Nephron (organoid): Measurements from ENCODE around the gene CPNE5.
A peak's percentile ranks its signal among the peaks of the same experiment; 100 is the strongest.

Source experiments
- H3K27ac Mint-ChIP-seq, 3 experiments: 2 replicates each; pipeline ENCODE4 v1.8.0; 2020; ENCODE audit warnings: mixed read lengths in 3 of 3, mild to moderate bottlenecking in 2 of 3, moderate library complexity in 1 of 3
- H3K27me3 Mint-ChIP-seq: 2 replicates; pipeline ENCODE4 v1.8.0; 2021; ENCODE audit warnings: low read depth, mild to moderate bottlenecking, moderate library complexity, mixed read lengths
- H3K36me3 Mint-ChIP-seq: 2 replicates; pipeline ENCODE4 v1.8.0; 2020; ENCODE audit warnings: low read depth, mixed read lengths
- H3K4me1 Mint-ChIP-seq: 2 replicates; pipeline ENCODE4 v1.8.0; 2020; ENCODE audit warnings: mixed read lengths
- H3K4me3 Mint-ChIP-seq, 3 experiments: 2 replicates each; pipeline ENCODE4 v1.8.0; 2020; ENCODE audit warnings: mild to moderate bottlenecking in 3 of 3, mixed read lengths in 3 of 3, moderate library complexity in 2 of 3
- H3K9me3 Mint-ChIP-seq: 2 replicates; pipeline ENCODE4 v1.8.0; 2020; ENCODE audit warnings: mixed read lengths
- TF ChIP-seq, protein P1 (sequence below), 3 experiments: fragments of 200-600 bp; sonication (generic); IDR thresholded peaks; one replicate each; pipeline ENCODE4 v1.5.0; 2021; ENCODE audit warnings: antibody characterized with exemption in 3 of 3; ENCODE audit not compliant: unreplicated experiment in 3 of 3

Gene CPNE5

DNA sequence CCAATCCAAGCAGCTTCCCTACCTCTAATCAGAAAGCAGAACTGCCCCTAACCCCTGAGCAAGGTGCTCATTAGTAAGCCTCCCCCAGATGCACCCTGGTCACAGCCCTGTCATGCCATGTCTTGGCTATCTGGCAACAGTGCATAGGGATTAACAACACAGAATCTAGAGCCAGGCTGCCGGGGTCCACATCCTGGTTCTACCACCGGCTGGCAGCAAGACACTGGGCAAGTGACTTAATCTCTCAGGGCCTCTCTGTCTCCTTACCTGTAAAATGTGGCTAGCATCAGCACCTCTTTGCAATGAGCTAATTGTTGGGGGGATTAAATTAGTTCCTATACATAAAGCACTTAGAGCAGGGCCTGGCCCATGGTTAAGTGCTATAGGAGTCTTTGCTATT is 68.1 kb downstream of the CPNE5 start:
- no peaks in the 10 kb centered on the region for H3K36me3 Mint-ChIP-seq
- peaks cover 13% of the 10 kb centered on the region for H3K4me1 Mint-ChIP-seq
- TF ChIP-seq, protein P1, sequence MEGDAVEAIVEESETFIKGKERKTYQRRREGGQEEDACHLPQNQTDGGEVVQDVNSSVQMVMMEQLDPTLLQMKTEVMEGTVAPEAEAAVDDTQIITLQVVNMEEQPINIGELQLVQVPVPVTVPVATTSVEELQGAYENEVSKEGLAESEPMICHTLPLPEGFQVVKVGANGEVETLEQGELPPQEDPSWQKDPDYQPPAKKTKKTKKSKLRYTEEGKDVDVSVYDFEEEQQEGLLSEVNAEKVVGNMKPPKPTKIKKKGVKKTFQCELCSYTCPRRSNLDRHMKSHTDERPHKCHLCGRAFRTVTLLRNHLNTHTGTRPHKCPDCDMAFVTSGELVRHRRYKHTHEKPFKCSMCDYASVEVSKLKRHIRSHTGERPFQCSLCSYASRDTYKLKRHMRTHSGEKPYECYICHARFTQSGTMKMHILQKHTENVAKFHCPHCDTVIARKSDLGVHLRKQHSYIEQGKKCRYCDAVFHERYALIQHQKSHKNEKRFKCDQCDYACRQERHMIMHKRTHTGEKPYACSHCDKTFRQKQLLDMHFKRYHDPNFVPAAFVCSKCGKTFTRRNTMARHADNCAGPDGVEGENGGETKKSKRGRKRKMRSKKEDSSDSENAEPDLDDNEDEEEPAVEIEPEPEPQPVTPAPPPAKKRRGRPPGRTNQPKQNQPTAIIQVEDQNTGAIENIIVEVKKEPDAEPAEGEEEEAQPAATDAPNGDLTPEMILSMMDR (IDR thresholded peaks at IDR 0.05; ENCODE audit: unreplicated experiment in 3 of 3): no peak
- no peak overlapping the region for H3K4me3 Mint-ChIP-seq
- no peaks in the 10 kb centered on the region for H3K9me3 Mint-ChIP-seq
- peaks cover 13% of the 10 kb centered on the region for H3K27me3 Mint-ChIP-seq
- no peak overlapping the region for H3K27ac Mint-ChIP-seq

DNA sequence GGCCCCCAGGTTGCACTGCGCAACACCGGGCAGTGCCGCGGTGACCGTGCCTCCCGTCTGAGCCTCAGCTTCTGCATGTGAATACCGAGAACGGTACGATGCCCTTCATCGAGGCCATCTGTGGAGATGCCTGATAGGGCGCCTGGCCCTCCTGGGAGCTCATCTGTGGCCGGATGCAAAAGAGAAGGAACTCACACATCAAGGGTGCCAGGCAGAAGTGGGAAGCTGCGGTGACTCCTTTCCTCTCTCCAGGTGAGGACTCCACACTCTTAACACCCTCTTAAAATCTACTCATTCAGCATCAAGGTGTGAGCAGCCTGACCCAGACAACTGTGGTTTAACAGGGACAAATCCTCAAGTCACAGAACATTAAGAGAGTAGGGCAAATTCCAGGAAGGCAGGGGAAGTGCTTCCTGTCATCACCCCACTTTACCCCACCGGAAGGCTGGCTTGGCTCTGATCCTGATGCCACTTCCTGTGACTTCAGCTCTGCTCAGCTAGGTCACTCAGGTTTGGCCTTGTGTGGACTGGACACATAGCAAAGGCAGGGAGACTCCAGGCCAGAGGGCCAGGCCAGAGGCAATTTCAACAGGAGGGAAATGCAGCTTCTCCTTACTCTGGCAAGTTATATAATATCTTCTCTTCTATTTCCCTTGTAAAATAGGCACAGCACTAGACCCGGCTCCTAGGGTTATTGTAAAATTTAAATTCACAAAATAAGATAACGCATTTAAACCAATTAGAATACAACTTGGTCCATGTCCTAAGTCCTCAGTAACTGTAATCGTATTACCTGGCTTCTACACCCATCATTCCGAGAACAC is 69.4 kb downstream of the CPNE5 start:
- Mint-ChIP-seq H3K4me3 (no peak overlapping the region), H3K4me1 (peaks cover 22% of the 10 kb centered on the region), H3K36me3 (no peaks in the 10 kb centered on the region), H3K27ac (no peak overlapping the region), H3K9me3 (no peaks in the 10 kb centered on the region), H3K27me3 (peaks cover 16% of the 10 kb centered on the region)
- TF ChIP-seq, protein P1 (IDR thresholded peaks at IDR 0.05; ENCODE audit: unreplicated experiment in 3 of 3): no peak

DNA sequence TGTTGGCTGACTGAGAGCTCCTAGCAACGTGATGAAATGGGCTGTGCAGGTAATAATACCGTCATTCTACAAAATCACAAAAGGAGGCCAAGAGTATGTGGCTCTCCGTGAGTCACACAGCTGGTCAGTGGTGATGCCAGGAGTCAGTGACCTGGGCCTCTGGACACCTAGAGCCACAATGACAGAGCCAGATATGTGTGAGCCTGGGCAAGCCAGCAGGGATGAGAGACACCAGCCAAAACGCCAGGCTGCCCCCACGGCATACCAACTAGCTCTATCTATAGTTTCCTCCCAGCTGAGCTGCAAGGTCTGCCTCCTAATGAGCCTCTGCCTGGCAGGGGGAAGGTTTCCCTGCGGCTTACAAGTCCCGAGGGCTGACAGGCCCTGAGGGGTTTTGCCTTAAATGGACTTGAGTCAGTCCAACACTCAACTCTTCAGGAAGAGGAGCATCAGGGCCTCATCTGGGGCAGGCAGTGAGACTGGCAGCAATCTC is 70.0 kb downstream of the CPNE5 start:
- Mint-ChIP-seq H3K4me3 (no peak overlapping the region), H3K27me3 (peaks cover 16% of the 10 kb centered on the region), H3K4me1 (peaks cover 22% of the 10 kb centered on the region), H3K36me3 (no peaks in the 10 kb centered on the region), H3K9me3 (no peaks in the 10 kb centered on the region), H3K27ac (peak overlapping the region in 2 of 3 experiments; percentile 50 to 58)
- TF ChIP-seq, protein P1 (IDR thresholded peaks at IDR 0.05; ENCODE audit: unreplicated experiment in 3 of 3): no peak

DNA sequence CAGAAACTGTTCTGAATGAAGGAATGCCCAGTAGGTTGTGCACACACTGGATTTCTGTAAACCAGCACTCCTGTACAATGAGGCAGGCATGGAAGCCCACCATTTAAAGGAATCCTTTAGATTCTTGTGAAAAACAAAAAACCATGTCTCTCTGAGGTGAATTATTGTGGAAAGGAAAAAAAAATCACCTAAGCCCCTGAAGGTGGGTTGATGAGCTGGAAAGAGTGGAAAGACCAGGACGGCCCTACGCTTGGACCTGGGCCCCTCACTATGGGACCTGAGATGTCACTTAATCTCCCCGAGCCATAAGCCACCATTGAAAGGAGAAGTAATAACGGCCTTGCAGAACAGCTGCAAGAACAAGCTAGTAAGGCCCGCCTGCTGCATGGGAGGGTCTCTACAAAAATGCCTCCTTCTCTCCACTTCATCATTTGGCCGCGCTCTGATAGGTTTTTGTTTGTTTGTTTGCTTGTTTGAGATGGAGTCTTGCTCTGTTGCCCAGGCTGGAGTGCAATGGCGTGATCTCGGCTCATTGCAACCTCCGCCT is 72.8 kb downstream of the CPNE5 start:
- Mint-ChIP-seq H3K36me3 (no peaks in the 10 kb centered on the region), H3K4me3 (peak overlapping the region in 1 of 3 experiments; percentile 43), H3K27me3 (peaks cover 11% of the 10 kb centered on the region), H3K9me3 (no peaks in the 10 kb centered on the region), H3K27ac (peak overlapping the region; percentile 54 to 78 (median 74)), H3K4me1 (peaks cover 22% of the 10 kb centered on the region)
- TF ChIP-seq, protein P1 (IDR thresholded peaks at IDR 0.05; ENCODE audit: unreplicated experiment in 3 of 3): no peak

DNA sequence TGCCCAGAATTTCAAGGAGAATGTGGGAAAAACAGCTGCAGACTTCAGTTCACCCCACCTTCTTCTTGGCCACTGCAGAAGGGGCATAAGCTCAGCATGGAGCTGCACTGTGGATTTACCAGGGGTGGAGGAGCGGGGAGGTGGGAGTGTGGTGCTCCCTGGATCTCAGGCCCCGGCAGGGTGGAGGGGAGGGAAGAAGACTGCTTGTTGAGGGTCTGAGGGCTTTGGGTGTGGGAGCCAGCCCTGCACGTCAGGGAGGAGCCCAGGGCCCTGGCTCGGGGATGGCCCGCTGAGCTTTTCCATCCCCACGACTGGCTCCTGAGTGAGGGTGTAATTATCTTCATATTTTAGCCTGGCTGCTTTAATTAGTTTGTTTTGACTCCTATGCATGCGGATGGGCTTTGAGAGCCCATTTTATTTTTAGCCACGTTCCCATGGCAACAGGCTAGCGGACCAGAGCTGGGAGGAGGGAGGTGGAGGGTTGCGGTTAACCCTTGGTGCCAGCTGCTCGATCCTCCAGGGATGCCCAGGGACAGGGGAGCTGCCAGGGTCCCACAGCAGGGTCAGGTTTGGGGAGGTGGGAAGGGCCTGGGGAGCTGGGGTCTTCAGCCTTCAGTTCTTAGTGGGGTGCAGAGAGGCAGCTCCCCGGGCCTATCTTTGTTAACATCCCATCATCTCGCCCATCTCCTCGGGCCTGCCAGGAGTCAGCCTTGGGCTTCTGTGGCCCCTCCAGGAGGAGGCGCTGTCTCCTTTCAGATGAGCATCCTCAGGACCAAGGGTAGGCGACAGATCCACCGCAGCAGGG is 73.4 kb downstream of the CPNE5 start:
- Mint-ChIP-seq H3K9me3 (no peaks in the 10 kb centered on the region), H3K27me3 (peaks cover 11% of the 10 kb centered on the region), H3K27ac (peak overlapping the region; percentile 65 to 78 (median 74)), H3K36me3 (no peaks in the 10 kb centered on the region), H3K4me1 (peaks cover 22% of the 10 kb centered on the region), H3K4me3 (peak overlapping the region in 1 of 3 experiments; percentile 43)
- TF ChIP-seq, protein P1 (IDR thresholded peaks at IDR 0.05; ENCODE audit: unreplicated experiment in 3 of 3): peak; percentile 84 to 94 (median 85)
